Mucosa of rectum (tissue), 2 donors: Measurements from ENCODE around the gene S1PR1.
"Not testable (repeated sequence)": the region's sequence is repeated elsewhere in the genome, so short reads cannot be mapped to it uniquely, and the experiment has no call there.

Experiments used
- H3K27ac ChIP-seq, 2 donors: one replicate each; pipeline ENCODE4 v1.7.0; 2013; ENCODE audit warnings: inconsistent platforms in 2 of 2, low read depth in 2 of 2, low read length in 2 of 2
- H3K27me3 ChIP-seq, 2 donors: one replicate each; pipeline ENCODE4 v1.7.0; 2013; ENCODE audit warnings: low read length in 2 of 2; ENCODE audit not compliant: control insufficient read depth in 2 of 2, insufficient read depth in 2 of 2
- H3K36me3 ChIP-seq, 2 donors: one replicate each; pipeline ENCODE4 v1.7.0; 2013; ENCODE audit warnings: low read length in 2 of 2; ENCODE audit not compliant: control insufficient read depth in 2 of 2, insufficient read depth in 2 of 2
- H3K4me1 ChIP-seq, 2 donors: one replicate each; pipeline ENCODE4 v1.7.0; 2013; ENCODE audit warnings: low read length in 2 of 2, mild to moderate bottlenecking in 1 of 2; ENCODE audit not compliant: control insufficient read depth in 2 of 2, insufficient read depth in 2 of 2
- H3K4me3 ChIP-seq, 2 donors: one replicate each; pipeline ENCODE4 v1.7.0; 2013; ENCODE audit warnings: low read length in 2 of 2
- H3K9ac ChIP-seq, 2 donors: one replicate each; pipeline ENCODE4 v1.7.0; 2013; ENCODE audit warnings: low read length in 2 of 2, low read depth in 1 of 2, mild to moderate bottlenecking in 1 of 2
- H3K9me3 ChIP-seq, 2 donors: one replicate each; pipeline ENCODE4 v1.7.0; 2013; ENCODE audit warnings: low read length in 2 of 2; ENCODE audit not compliant: control insufficient read depth in 2 of 2
- donor health status: healthy.
- donor health status: Normal muscosa, but diverticular disease.

The S1PR1 gene

GRCh38 chr1:101218968-101219367 lies 17.9 kb upstream of the S1PR1 start:
- not testable (repeated sequence) for H3K9me3 ChIP-seq, H3K36me3 ChIP-seq, H3K27me3 ChIP-seq, H3K27ac ChIP-seq, H3K9ac ChIP-seq, H3K4me3 ChIP-seq, H3K4me1 ChIP-seq

- H3K9me3 ChIP-seq = no peaks in the 10 kb centered on the region
- no peaks in the 10 kb centered on the region for H3K36me3 ChIP-seq
- H3K27ac ChIP-seq = no peak overlapping the region
- H3K9ac ChIP-seq = no peak overlapping the region
- no peaks in the 10 kb centered on the region for H3K4me1 ChIP-seq
- no peak overlapping the region for H3K4me3 ChIP-seq
- no peaks in the 10 kb centered on the region for H3K27me3 ChIP-seq
Measured at GRCh38 chr1:101219924-101220870, 16.6 kb upstream of the S1PR1 start.

- Histone ChIP-seq H3K36me3 (no peaks in the 10 kb centered on the region), H3K27me3 (no peaks in the 10 kb centered on the region), H3K9ac (no peak overlapping the region), H3K9me3 (no peaks in the 10 kb centered on the region), H3K27ac (no peak overlapping the region), H3K4me1 (no peaks in the 10 kb centered on the region), H3K4me3 (no peak overlapping the region)
Measured at GRCh38 chr1:101220906-101221305, 15.9 kb upstream of the S1PR1 start.

- Histone ChIP-seq H3K9me3 (no peaks in the 10 kb centered on the region), H3K9ac (no peak overlapping the region), H3K4me1 (no peaks in the 10 kb centered on the region), H3K27me3 (no peaks in the 10 kb centered on the region), H3K27ac (no peak overlapping the region), H3K36me3 (no peaks in the 10 kb centered on the region), H3K4me3 (no peak overlapping the region)
Measured at GRCh38 chr1:101221945-101222429, 14.8 kb upstream of the S1PR1 start.

GRCh38 chr1:101227837-101228236 lies 9.0 kb upstream of the S1PR1 start:
- Histone ChIP-seq H3K4me3 (no peak overlapping the region), H3K9ac (no peak overlapping the region), H3K4me1 (no peaks in the 10 kb centered on the region), H3K27me3 (peaks cover 0 to 2% of the 10 kb centered on the region in 2 donors), H3K27ac (no peak overlapping the region), H3K9me3 (no peaks in the 10 kb centered on the region), H3K36me3 (no peaks in the 10 kb centered on the region)

GRCh38 chr1:101228424-101229134 lies 8.2 kb upstream of the S1PR1 start:
- Histone ChIP-seq H3K4me3 (no peak overlapping the region), H3K9me3 (no peaks in the 10 kb centered on the region), H3K27me3 (peaks cover 0 to 2% of the 10 kb centered on the region in 2 donors), H3K9ac (no peak overlapping the region), H3K4me1 (no peaks in the 10 kb centered on the region), H3K27ac (no peak overlapping the region), H3K36me3 (no peaks in the 10 kb centered on the region)

- not testable (repeated sequence) for H3K36me3 ChIP-seq, H3K27ac ChIP-seq, H3K4me3 ChIP-seq, H3K9me3 ChIP-seq, H3K9ac ChIP-seq
- Histone ChIP-seq H3K4me1 (peaks cover 2 to 13% of the 10 kb centered on the region in 2 donors), H3K27me3 (peaks cover 10 to 17% of the 10 kb centered on the region in 2 donors)
Measured at GRCh38 chr1:101232182-101232581, 4.6 kb upstream of the S1PR1 start.

GRCh38 chr1:101233495-101233894 lies 3.3 kb upstream of the S1PR1 start:
- H3K27me3 ChIP-seq = peaks cover 15 to 19% of the 10 kb centered on the region in 2 donors
- no peak overlapping the region for H3K27ac ChIP-seq
- H3K36me3 ChIP-seq = no peaks in the 10 kb centered on the region
- H3K4me3 ChIP-seq = no peak overlapping the region
- peaks cover 5 to 16% of the 10 kb centered on the region in 2 donors for H3K4me1 ChIP-seq
- no peak overlapping the region for H3K9ac ChIP-seq
- no peaks in the 10 kb centered on the region for H3K9me3 ChIP-seq

GRCh38 chr1:101235216-101235695 lies 1.6 kb upstream of the S1PR1 start:
- Histone ChIP-seq H3K4me1 (peaks cover 5 to 16% of the 10 kb centered on the region in 2 donors), H3K36me3 (no peaks in the 10 kb centered on the region), H3K9ac (peak overlapping the region in 1 of 2 donors; percentile 68), H3K27me3 (peaks cover 15 to 22% of the 10 kb centered on the region in 2 donors), H3K9me3 (no peaks in the 10 kb centered on the region), H3K27ac (peak overlapping the region; percentile 0 to 58), H3K4me3 (peak overlapping the region; percentile 58 to 65)
